ENCODE data around the gene BSX.

The BSX gene

DNA sequence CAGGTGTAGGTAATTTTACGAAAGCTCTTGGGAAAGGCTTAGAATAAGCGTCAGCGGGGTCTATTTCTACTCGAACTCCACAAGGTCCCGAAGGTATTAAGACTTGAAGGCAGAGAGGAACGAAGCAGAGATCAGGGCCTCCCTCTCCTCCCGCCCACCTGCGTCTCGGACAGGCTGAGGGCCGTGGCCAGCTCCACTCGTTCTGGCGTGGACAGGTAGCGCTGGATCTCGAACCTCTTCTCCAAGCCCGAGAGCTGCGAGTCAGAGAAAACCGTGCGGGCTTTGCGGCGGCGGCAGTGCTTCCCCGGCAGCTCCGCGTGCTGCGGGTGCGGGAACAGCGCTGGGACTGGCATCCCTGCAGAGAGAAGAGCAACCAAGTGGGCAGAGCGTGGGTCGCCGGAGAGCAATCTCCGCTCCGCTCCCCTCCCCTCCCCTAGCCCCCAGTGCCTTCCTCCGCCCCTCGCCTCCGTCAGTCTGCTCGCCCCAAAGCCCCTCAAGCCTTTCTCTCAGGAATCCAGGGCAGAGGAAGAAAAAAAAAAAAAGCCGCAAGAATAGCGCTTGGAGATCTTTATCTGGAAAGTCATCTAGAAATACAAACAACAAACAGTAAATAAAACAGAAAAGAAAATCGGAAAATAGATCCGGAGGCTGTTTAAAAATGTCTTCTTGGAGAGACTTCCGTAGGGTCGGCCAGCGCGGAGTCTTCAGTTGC is 2.4 kb downstream of the BSX start:
- TF ChIP-seq GATA2 (IDR thresholded peaks at IDR 0.05; ENCODE audit: low read depth, low read length) (no peak), GATA3 (IDR thresholded peaks at IDR 0.05; ENCODE audit: low read depth, low read length) (no peak)

DNA sequence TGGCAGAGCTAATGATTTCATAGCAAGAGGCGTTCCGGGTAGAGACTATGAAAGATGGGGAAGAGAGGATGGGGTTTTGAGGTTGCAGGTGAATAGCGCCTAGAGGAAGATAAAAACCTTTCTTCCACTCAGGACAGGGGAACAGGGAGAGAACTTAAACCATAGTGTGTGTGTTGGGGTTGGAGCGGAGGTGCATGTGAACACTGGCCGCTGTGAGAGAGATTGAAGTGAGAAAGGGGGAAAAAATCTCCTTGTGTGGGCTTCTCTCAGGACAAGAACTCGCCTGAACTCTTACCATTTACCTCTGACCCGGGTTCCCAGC is 3.4 kb downstream of the BSX start:
- TF ChIP-seq GATA3 (IDR thresholded peaks at IDR 0.05; ENCODE audit: low read depth, low read length) (no peak), GATA2 (IDR thresholded peaks at IDR 0.05; ENCODE audit: low read depth, low read length) (no peak)

DNA sequence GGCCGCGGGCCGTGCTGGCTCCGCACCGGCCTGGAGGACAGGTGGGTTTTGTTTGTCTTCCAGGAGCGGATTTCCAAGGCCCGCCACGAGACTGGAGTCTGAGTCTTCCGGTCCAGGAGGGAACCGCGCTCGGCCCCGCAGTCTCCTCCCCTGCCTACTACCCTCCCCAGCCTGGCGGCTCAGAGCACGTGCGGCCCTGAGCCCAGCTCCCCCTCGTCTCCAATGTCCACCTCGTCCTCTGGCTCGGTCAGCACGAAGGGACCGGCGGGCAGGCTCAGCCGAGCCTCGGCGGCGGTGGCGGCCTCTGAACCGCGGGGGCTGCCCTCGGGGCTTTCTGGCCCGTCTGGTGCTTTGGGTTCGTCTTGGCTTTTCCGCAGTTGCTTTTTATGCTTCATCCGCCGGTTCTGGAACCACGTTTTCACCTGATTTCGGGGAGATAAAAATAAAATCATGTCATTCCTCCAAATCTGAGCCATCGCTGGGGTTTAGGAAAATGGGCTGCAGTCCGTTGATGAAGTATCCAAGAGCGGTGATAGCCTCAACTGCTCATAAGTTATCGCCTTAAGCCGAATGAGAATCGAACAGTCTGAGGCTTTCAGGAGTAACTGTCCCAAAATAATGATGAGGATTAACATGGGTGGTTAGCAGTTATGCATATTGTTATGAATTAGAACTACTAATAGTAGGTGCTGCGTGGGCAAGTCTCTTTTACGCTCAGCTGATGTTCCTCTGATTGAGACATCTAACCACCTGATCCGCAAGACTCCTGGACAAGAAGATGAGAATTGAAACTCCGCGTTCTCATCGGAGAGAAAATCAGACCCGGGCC is 4.0 kb downstream of the BSX start:
- TF ChIP-seq GATA2 (IDR thresholded peaks at IDR 0.05; ENCODE audit: low read depth, low read length), result no peak
- no peak for TF ChIP-seq GATA3 (IDR thresholded peaks at IDR 0.05; ENCODE audit: low read depth, low read length)

DNA sequence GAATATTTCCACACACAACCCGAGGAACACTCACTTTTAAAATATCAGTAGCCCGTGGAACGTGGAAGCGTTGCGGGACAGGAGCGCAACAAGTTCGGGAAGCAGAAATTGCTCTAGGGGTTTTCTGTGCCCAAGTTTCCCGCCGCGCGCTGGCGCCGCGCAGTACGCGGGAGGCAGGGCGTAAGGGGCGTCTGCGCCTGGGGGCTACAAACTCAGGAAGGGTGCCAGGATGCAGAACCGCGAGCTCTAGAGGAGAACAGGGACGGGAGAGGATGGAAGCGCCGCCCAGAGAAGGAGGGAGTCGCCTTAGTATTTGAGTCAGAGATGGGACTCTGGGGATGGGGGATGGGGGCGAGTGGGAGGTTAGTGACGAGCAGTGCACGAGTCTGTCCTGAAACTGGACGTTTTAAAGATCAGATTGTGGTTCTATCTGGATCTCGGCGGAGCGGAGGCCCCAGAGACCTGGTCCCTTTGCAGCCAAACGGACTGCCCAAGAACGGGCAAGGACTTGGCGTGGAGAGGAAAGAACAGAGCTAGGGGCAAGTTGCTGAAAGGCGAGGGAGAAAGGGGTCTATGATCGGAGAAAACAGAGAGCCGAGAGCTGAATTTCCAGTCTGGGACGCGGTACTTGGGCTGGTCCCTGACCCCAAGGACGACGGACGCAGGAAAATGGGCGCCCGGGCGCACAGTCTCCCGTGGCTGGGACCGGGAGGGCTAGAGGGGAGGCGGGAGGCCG is 4.7 kb downstream of the BSX start:
- TF ChIP-seq GATA2 (IDR thresholded peaks at IDR 0.05; ENCODE audit: low read depth, low read length), result no peak
- no peak for TF ChIP-seq GATA3 (IDR thresholded peaks at IDR 0.05; ENCODE audit: low read depth, low read length)

DNA sequence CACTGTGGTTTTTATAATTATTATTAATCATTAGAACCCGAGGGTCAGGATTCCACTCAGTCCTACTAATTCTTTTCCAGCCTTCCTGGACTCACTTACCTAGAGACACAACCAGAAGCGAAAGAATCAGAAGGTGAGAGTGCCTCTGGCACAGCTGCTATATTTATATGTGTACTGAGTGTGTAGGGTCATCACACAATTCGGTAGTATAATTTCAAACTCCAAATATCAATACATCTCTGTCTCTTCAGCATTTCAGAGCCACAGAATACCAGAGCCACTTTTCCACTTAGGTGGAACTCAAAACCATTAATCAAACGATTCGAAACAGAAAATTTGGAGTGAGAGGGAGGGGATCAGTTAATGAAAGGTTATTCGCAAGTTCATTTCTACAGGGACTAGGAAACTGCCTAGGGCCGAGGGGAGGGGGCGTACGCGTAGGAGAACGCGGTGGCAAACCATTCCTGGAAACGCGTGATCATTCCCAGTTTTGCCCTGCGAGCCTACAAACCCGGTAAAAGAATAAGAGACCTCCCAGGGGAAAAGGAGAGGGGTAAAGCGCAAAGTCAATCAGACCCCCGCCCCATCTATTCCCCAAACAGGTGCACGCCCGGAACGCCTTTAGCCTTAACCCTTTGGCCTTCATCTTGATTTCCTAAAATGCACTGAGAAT is 5.4 kb downstream of the BSX start:
- TF ChIP-seq GATA3 (IDR thresholded peaks at IDR 0.05; ENCODE audit: low read depth, low read length) (no peak), GATA2 (IDR thresholded peaks at IDR 0.05; ENCODE audit: low read depth, low read length) (no peak)

DNA sequence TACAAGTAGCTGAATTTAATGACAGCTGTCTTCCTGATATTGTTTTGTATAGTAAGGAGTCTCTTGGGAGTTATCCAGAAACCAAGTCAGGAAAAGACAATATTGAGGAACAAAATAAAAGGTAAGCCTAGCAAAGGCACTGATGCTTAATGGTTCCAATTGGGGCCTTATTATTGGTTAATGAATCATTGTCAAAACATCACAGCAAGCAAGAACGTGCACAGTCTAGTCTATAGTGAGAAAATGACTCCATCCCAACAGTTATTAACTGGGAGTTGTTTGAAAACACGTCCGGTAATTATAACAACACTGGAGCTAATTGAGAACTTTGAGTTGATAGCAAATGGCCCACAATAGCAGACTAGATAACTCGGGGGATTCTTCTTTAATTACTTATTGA is 17.7 kb downstream of the BSX start:
- TF ChIP-seq GATA3 (IDR thresholded peaks at IDR 0.05; ENCODE audit: low read depth, low read length) (no peak), GATA2 (IDR thresholded peaks at IDR 0.05; ENCODE audit: low read depth, low read length) (no peak)

DNA sequence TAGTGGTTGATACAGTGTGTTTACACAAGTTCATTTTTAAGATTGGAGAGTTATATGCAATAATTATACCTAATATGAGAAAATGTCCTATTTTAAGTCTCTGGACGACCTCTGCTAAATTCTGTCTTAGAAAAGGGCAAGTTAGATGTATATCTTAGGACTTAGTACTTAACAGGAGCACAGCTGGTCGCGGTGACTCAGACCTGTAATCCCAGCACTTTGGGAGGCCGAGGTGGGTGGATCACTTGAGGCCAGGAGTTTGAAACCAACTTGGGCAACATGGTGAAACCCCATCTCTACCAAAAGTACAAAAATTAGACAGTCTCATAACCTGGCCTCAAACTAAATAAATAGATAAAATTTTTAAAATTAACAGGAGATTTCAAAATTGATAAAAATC is 27.2 kb downstream of the BSX start:
- TF ChIP-seq GATA2 (IDR thresholded peaks at IDR 0.05; ENCODE audit: low read depth, low read length) (no peak), GATA3 (IDR thresholded peaks at IDR 0.05; ENCODE audit: low read depth, low read length) (no peak)

DNA sequence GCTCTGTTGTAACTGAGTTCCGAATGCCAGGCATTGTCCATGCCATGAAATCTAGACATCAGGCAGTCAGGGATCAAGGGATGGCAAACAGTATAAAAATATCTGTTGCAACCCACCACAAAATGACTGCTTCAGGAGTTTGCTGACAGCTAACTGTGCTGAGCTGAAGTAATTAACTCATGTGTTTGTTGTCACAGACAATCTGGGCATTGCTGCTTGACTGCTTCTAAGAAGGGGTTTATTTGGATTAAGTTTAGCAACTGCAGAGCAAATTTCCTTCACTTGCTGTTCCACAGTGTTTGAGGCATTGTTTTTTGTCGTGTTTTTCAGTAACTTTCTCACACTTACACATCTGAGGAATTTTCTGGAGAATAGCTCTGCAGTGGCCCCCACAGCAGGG is 30.4 kb downstream of the BSX start:
- TF ChIP-seq GATA2 (IDR thresholded peaks at IDR 0.05; ENCODE audit: low read depth, low read length), result no peak
- TF ChIP-seq GATA3 (IDR thresholded peaks at IDR 0.05; ENCODE audit: low read depth, low read length), result no peak

DNA sequence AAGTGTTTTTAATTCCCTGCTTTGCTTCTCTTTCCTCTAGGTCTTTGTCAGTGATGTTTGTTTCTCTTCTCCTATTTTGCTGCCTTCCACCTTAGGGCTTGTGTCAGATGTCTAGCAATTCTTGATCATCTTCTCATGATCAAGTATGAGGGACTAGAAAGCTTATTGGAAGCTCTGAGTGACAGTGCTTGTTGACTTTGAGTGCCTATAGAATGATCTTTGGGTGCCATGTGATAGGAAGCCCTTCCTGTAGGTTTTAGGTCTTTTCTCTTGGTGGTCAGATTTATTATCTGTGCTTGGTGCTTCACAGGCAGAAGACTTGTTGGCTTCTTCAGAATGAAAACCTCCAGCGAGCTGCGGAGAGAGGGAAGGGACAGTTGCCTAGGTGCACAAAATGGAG is 43.1 kb downstream of the BSX start:
- no peak for TF ChIP-seq GATA2 (IDR thresholded peaks at IDR 0.05; ENCODE audit: low read depth, low read length)
- no peak for TF ChIP-seq GATA3 (IDR thresholded peaks at IDR 0.05; ENCODE audit: low read depth, low read length)

DNA sequence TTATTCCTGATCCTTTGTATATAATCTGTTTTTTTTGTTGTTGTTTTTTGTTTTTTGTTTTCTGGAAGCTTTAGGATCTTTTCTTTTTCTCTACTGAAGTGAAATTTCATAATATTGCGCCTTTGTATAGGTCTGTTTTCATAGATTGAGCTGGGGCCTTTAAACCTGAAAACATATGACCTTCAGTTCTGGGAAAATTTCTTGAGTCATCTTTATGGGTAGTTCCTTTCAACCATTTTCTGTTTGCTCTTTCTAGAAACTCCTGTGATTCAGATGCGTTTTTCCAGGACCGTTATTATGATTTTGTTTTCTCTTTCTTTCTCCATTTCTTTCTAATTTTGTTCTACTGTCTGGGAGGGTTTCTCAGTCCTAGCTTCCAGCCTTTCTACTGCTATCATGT is 43.7 kb downstream of the BSX start:
- TF ChIP-seq GATA3 (IDR thresholded peaks at IDR 0.05; ENCODE audit: low read depth, low read length) (no peak), GATA2 (IDR thresholded peaks at IDR 0.05; ENCODE audit: low read depth, low read length) (no peak)

DNA sequence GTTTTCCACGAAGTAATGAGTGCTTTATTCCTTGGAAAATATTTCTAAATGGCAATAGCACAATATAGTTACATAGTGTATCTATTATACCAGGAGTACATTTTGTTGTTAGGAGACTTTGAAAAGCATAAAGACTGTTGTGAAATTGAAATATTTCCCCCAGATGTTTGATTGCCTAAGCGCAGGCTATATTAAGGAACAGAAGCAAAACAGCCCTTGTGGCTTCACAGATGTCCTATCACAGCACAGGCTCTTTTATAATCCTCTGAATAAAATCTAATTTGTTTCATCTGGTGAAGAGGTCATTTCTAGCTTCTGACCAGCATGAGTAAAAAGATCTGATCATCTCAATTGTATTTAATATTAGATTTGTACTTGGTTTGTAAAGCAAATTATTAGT is 48.2 kb downstream of the BSX start:
- TF ChIP-seq GATA2 (IDR thresholded peaks at IDR 0.05; ENCODE audit: low read depth, low read length) (no peak), GATA3 (IDR thresholded peaks at IDR 0.05; ENCODE audit: low read depth, low read length) (no peak)

DNA sequence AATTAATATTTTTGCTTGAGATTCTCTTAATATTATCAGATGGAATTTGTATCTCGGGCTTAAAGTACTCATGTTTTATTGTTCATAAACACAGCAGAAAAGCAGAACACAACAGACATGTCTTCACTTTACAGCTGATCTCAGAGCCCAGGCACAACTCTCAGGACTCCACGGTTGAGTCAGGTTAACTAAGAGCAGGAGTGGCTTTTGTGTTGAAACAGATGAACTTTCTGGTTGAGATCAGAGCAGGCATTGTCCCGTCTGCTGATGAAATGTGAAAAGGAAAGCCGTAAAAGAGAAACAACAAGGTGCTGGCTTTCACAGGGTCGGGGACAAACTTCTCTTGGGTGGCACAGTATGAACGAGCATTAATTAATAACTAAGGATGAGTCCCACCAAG is 50.1 kb downstream of the BSX start:
- no peak for TF ChIP-seq GATA2 (IDR thresholded peaks at IDR 0.05; ENCODE audit: low read depth, low read length)
- no peak for TF ChIP-seq GATA3 (IDR thresholded peaks at IDR 0.05; ENCODE audit: low read depth, low read length)
